IMR-90 (cell line): ENCODE results near the gene ZBED1. TPM values are rescaled to one million over a fixed set of nuclear protein-coding genes. Genes with fewer than 3 reads are reported as not detected.

ENCODE experiments used
- ATAC-seq: fragments of 200-7000 bp; cut with Tn5 transposase; 2 replicates; pipeline ENCODE4 v1.9.1; 2020; ENCODE audit warnings: low read depth, mild to moderate bottlenecking, moderate library complexity
- BruUV-seq: library from RNA; stranded (reverse); fragments of 400-500 nt; replicated peaks from 2 replicates; lab custom pipeline; 2021; lab: Mats Ljungman, UMichigan
- CTCF ChIA-PET: fragments of 300-600 bp; formaldehyde crosslinking; extraction: SDS; loops from one replicate; lab custom pipeline; 2021; ENCODE audit warnings: antibody characterized with exemption; lab: Yijun Ruan, JAX
- POLR2A ChIA-PET: fragments of 300-600 bp; sonication (Branson Sonifier 250); formaldehyde crosslinking; loops from one replicate; lab custom pipeline; 2022; ENCODE audit warnings: antibody characterized with exemption; ENCODE audit not compliant: unreplicated experiment; lab: Charles Lee
- DNase-seq: peaks from one replicate; pipeline ENCODE4 v3.0.0; 2013
- H2AFZ ChIP-seq: replicated peaks from 2 replicates; pipeline ENCODE3; 2013; ENCODE audit warnings: low read length, mild to moderate bottlenecking; ENCODE audit not compliant: poor library complexity
- H2AK5ac ChIP-seq: 2 replicates; pipeline ENCODE4 v1.6.1; 2013; ENCODE audit warnings: low read depth, low read length, inconsistent platforms
- H2AK9ac ChIP-seq: replicated peaks from 2 replicates; pipeline ENCODE3; 2013; ENCODE audit warnings: mild to moderate bottlenecking, low read depth, low read length, moderate library complexity; ENCODE audit not compliant: poor library complexity
- H2BK120ac ChIP-seq: 2 replicates; pipeline ENCODE4 v1.6.1; 2013; ENCODE audit warnings: low read depth, low read length, inconsistent platforms
- H2BK15ac ChIP-seq: 3 replicates; pipeline ENCODE4 v1.6.1; 2013; ENCODE audit warnings: low read depth, low read length, inconsistent platforms
- H2BK20ac ChIP-seq: 2 replicates; pipeline ENCODE4 v1.6.1; 2013; ENCODE audit warnings: low read depth, mild to moderate bottlenecking, inconsistent platforms, low read length, moderate library complexity
- H2BK5ac ChIP-seq: 2 replicates; pipeline ENCODE4 v1.6.1; 2013; ENCODE audit warnings: mild to moderate bottlenecking, low read depth, low read length, inconsistent platforms; ENCODE audit not compliant: poor library complexity, severe bottlenecking
- H3K14ac ChIP-seq: replicated peaks from 2 replicates; pipeline ENCODE4 v1.6.1; 2013; ENCODE audit warnings: low read depth, low read length, inconsistent platforms
- H3K18ac ChIP-seq: 2 replicates; pipeline ENCODE4 v1.6.1; 2013; ENCODE audit warnings: low read depth, low read length, control low read depth
- H3K23ac ChIP-seq: 2 replicates; pipeline ENCODE4 v1.6.1; 2013; ENCODE audit warnings: low read depth, low read length, inconsistent platforms
- H3K27ac ChIP-seq: 2 replicates; pipeline ENCODE4 v1.5.1; 2013; ENCODE audit warnings: mild to moderate bottlenecking, control low read depth, low read length; ENCODE audit not compliant: insufficient read depth
- H3K27me3 ChIP-seq: 2 replicates; pipeline ENCODE4 v1.6.1; 2013; ENCODE audit warnings: low read length; ENCODE audit not compliant: control insufficient read depth, insufficient read depth
- H3K36me3 ChIP-seq: 2 replicates; pipeline ENCODE4 v1.6.1; 2013; ENCODE audit warnings: low read length, mixed read lengths; ENCODE audit not compliant: control insufficient read depth, insufficient read depth
- H3K4ac ChIP-seq: 2 replicates; pipeline ENCODE4 v1.6.1; 2013; ENCODE audit warnings: low read depth, low read length, inconsistent platforms
- H3K4me1 ChIP-seq: 2 replicates; pipeline ENCODE4 v1.6.1; 2013; ENCODE audit warnings: low read length, mixed read lengths; ENCODE audit not compliant: control insufficient read depth, insufficient read depth
- H3K4me2 ChIP-seq: 2 replicates; pipeline ENCODE4 v1.6.1; 2013; ENCODE audit warnings: low read depth, mild to moderate bottlenecking, control low read depth, low read length, moderate library complexity
- H3K4me3 ChIP-seq: 2 replicates; pipeline ENCODE4 v1.5.1; 2013; ENCODE audit warnings: low read depth, mild to moderate bottlenecking, control low read depth, low read length, moderate library complexity; ENCODE audit not compliant: insufficient read depth
- H3K56ac ChIP-seq: 2 replicates; pipeline ENCODE4 v1.6.1; 2013; ENCODE audit warnings: low read length, inconsistent platforms; ENCODE audit not compliant: insufficient read depth; ENCODE audit errors: extremely low read depth
- H3K79me1 ChIP-seq, 2 experiments: 2 replicates each; pipeline ENCODE4 v1.6.1; 2013; ENCODE audit warnings: low read length in 2 of 2, inconsistent platforms in 1 of 2, low read depth in 1 of 2
- H3K9ac ChIP-seq: 2 replicates; pipeline ENCODE4 v1.6.1; 2013; ENCODE audit warnings: low read depth, low read length, control low read depth
- H3K9me1 ChIP-seq: 2 replicates; pipeline ENCODE4 v1.6.1; 2013; ENCODE audit warnings: low read length, inconsistent platforms; ENCODE audit not compliant: insufficient read depth
- H3K9me3 ChIP-seq: 2 replicates; pipeline ENCODE4 v1.6.1; 2013; ENCODE audit warnings: low read length; ENCODE audit not compliant: control insufficient read depth, insufficient read depth
- H4K20me1 ChIP-seq: 2 replicates; pipeline ENCODE4 v1.6.1; 2013; ENCODE audit warnings: low read length, inconsistent platforms; ENCODE audit not compliant: insufficient read depth
- H4K5ac ChIP-seq: 2 replicates; pipeline ENCODE4 v1.6.1; 2013; ENCODE audit warnings: mild to moderate bottlenecking, low read depth, low read length, control low read depth
- H4K8ac ChIP-seq, 2 experiments: 2 replicates each; pipeline ENCODE4 v1.6.1; 2013; ENCODE audit warnings: low read depth in 2 of 2, low read length in 2 of 2, control low read depth in 1 of 2, inconsistent platforms in 1 of 2
- H4K91ac ChIP-seq: 2 replicates; pipeline ENCODE4 v1.6.1; 2013; ENCODE audit warnings: low read depth, low read length, inconsistent platforms; ENCODE audit not compliant: insufficient read depth
- BHLHE40 ChIP-seq: fragments of 150-350 bp; IDR thresholded peaks from 2 replicates; pipeline ENCODE4 v1.6.1; 2016; ENCODE audit warnings: mild to moderate bottlenecking, low read depth, low read length
- CEBPB ChIP-seq: IDR thresholded peaks from 2 replicates; pipeline ENCODE4 v1.6.1; 2012; ENCODE audit warnings: low read depth, low read length, improper control_type of control experiment
- CHD1 ChIP-seq: IDR thresholded peaks from 2 replicates; pipeline ENCODE4 v1.6.1; 2012; ENCODE audit warnings: low read depth, low read length, improper control_type of control experiment
- CTCF ChIP-seq: conservative IDR thresholded peaks from 2 replicates; pipeline ENCODE4 v1.5.1; 2012; ENCODE audit warnings: mild to moderate bottlenecking, low read depth, low read length, improper control_type of control experiment
- ELK1 ChIP-seq: fragments of 150-350 bp; IDR thresholded peaks from 2 replicates; pipeline ENCODE4 v1.6.1; 2016; ENCODE audit warnings: low read depth, mild to moderate bottlenecking, low read length, moderate library complexity, borderline replicate concordance
- FOS ChIP-seq: fragments of 150-350 bp; IDR thresholded peaks from 2 replicates; pipeline ENCODE4 v1.6.1; 2016; ENCODE audit warnings: low read depth, low read length
- MAFK ChIP-seq: IDR thresholded peaks from 2 replicates; pipeline ENCODE4 v1.6.1; 2012; ENCODE audit warnings: low read depth, low read length, improper control_type of control experiment
- MAZ ChIP-seq: IDR thresholded peaks from 2 replicates; pipeline ENCODE4 v1.6.1; 2012; ENCODE audit warnings: low read depth, mild to moderate bottlenecking, low read length, improper control_type of control experiment, moderate library complexity, borderline replicate concordance
- MXI1 ChIP-seq: IDR thresholded peaks from 2 replicates; pipeline ENCODE4 v1.6.1; 2012; ENCODE audit warnings: low read depth, mild to moderate bottlenecking, low read length, moderate library complexity, borderline replicate concordance
- POLR2A ChIP-seq: IDR thresholded peaks from 2 replicates; pipeline ENCODE4 v1.6.1; 2012; ENCODE audit warnings: mild to moderate bottlenecking, low read depth, low read length
- RAD21 ChIP-seq: IDR thresholded peaks from 2 replicates; pipeline ENCODE4 v1.6.1; 2012; ENCODE audit warnings: low read length, improper control_type of control experiment
- RCOR1 ChIP-seq: IDR thresholded peaks from 2 replicates; pipeline ENCODE4 v1.6.1; 2012; ENCODE audit warnings: mild to moderate bottlenecking, low read length, improper control_type of control experiment; ENCODE audit not compliant: insufficient replicate concordance
- RFX5 ChIP-seq: IDR thresholded peaks from 2 replicates; pipeline ENCODE4 v1.8.0; 2012; ENCODE audit warnings: low read depth, mild to moderate bottlenecking, low read length, moderate library complexity
- SMC3 ChIP-seq: fragments of 150-350 bp; IDR thresholded peaks from 2 replicates; pipeline ENCODE4 v1.6.1; 2016; ENCODE audit warnings: low read depth, mild to moderate bottlenecking, antibody characterized with exemption, low read length, moderate library complexity
- USF2 ChIP-seq: fragments of 150-350 bp; IDR thresholded peaks from 2 replicates; pipeline ENCODE4 v1.6.1; 2017; ENCODE audit warnings: mild to moderate bottlenecking, antibody characterized with exemption, low read length, low read depth
- WGBS, 2 experiments: methylation state at CpG; one replicate each; pipeline versions ENCODE4 v1.1.5 to v1.1.7; 2013; ENCODE audit warnings: missing lambda C conversion rate in 2 of 2; ENCODE audit not compliant: insufficient read length in 1 of 2; ENCODE audit errors: extremely low coverage in 2 of 2; 5-methylcytosine and 5-hydroxymethylcytosine counted together
- dilution Hi-C: fragments of 300-500 bp; cut with HindIII; formaldehyde crosslinking; loops from one replicate; pipeline ENCODE4 v1.14.3; 2018; ENCODE audit warnings: low sequenced_read_pairs; ENCODE audit not compliant: unreplicated experiment
- in situ Hi-C: fragments of 300-500 bp; cut with MboI; formaldehyde crosslinking; loops from 3 replicates; pipeline ENCODE4 v1.14.3; 2019; ENCODE audit warnings: low sequenced_read_pairs, inconsistent platforms, mixed read lengths
- intact Hi-C: fragments of 100-400 bp; cut with micrococcal nuclease; formaldehyde crosslinking; loops from 2 replicates; pipeline ENCODE4 v1.10.0; 2022
- polyA plus RNA-seq, 3 experiments: library from polyadenylated mRNA; depleted of rRNA; stranded (reverse); fragments of >200 nt; gene quantifications; 2 replicates each; pipeline ENCODE4 v1.2.3, GENCODE V29; 2012; ENCODE audit warnings: low replicate concordance in 1 of 3
- total RNA-seq: library from RNA; depleted of rRNA; stranded (reverse); fragments of >200 nt; gene quantifications from 2 replicates; pipeline ENCODE4 v1.2.3, GENCODE V29; 2012

ZBED1 gene
- total and polyA plus RNA-seq, 2 of the 4 experiments (the other 2 are of a cell fraction): 13.1 to 21.5 TPM

- Histone ChIP-seq H3K56ac (no peak overlapping the region), H3K9ac (no peak overlapping the region), H3K9me3 (no peaks in the 10 kb centered on the region), H2AFZ (peak overlapping the region; percentile 14), H3K4me2 (no peak overlapping the region), H4K8ac (no peak overlapping the region), H3K4ac (no peak overlapping the region), H2BK5ac (no peak overlapping the region), H4K5ac (no peak overlapping the region), H2BK20ac (no peak overlapping the region), H2AK9ac (no peak overlapping the region), H3K14ac (no peak overlapping the region), H3K4me1 (0 out of 2 replicates have a peak, but pooled peaks cover 1% of the 10 kb centered on the region), H3K23ac (no peak overlapping the region), H2AK5ac (no peak overlapping the region), H3K27ac (no peak overlapping the region), H4K91ac (no peak overlapping the region), H3K79me1 (peaks cover 28 to 48% of the 10 kb centered on the region in 2 experiments), H2BK120ac (no peak overlapping the region), H4K20me1 (peaks cover 26% of the 10 kb centered on the region), H3K18ac (no peak overlapping the region), H2BK15ac (no peak overlapping the region), H3K9me1 (peaks cover 22% of the 10 kb centered on the region), H3K27me3 (no peaks in the 10 kb centered on the region), H3K4me3 (no peak overlapping the region), H3K36me3 (peaks cover 6% of the 10 kb centered on the region)
- no CpG with 5 or more reads among the region's 2 CpGs for WGBS, 2 experiments
- intact Hi-C loops: no loop called here
- no peak for ATAC-seq
- ChIA-PET CTCF (no interaction called here), POLR2A (no interaction called here)
- dilution Hi-C loops: no loop called here
- in situ Hi-C loops: no loop called here
- BruUV-seq: no TSS peak
- DNase-seq: no peak
- TF ChIP-seq POLR2A (no peak), MXI1 (no peak), SMC3 (no peak), RCOR1 (no peak), CHD1 (no peak), RAD21 (no peak), CTCF (no peak), USF2 (no peak), ELK1 (no peak), FOS (no peak), CEBPB (no peak), RFX5 (no peak), MAFK (no peak), BHLHE40 (no peak), MAZ (no peak)
These were observed 53.3 kb downstream of the ZBED1 start for GRCh38 chrX:2447484-2447883.
